Fibroblast of skin of scalp (primary cell): ENCODE results near the gene AZU1.
"Not testable (repeated sequence)": the region's sequence is repeated elsewhere in the genome, so short reads cannot be mapped to it uniquely, and the experiment has no call there.

Source experiments
- DNase-seq: peaks from one replicate; pipeline ENCODE4 v3.0.0-alpha.2; 2013

The AZU1 gene

DNA sequence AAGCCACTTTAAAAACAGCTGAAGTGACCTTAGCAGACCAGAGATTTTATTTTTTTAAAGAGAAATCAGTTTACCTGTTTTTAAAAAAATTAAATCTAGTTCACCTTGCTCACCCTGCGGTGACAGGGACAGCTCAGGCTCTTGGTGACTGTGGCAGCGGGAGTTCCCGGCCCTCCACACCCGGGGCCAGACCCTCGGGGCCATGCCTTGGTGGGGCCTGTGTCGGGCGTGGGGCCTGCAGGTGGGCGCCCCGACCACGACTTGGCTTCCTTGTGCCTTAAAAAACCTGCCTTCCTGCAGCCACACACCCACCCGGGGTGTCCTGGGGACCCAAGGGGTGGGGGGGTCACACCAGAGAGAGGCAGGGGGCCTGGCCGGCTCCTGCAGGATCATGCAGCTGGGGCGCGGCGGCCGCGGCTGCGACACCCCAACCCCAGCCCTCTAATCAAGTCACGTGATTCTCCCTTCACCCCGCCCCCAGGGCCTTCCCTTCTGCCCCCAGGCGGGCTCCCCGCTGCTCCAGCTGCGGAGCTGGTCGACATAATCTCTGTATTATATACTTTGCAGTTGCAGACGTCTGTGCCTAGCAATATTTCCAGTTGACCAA is 16.7 kb upstream of the AZU1 start:
- DNase-seq, result no peak

DNA sequence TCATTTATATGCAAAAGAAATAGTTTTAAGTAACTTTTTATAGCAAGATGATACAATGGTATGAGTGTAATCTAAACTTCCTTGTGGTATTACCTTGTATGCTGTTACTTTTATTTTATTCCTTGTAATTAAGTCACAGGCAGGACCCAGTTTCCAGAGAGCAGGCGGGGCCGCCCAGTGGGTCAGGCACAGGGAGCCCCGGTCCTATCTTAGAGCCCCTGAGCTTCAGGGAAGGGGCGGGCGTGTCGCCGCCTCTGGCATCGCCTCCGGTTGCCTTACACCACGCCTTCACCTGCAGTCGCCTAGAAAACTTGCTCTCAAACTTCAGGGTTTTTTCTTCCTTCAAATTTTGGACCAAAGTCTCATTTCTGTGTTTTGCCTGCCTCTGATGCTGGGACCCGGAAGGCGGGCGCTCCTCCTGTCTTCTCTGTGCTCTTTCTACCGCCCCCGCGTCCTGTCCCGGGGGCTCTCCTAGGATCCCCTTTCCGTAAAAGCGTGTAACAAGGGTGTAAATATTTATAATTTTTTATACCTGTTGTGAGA is 16.1 kb upstream of the AZU1 start:
- DNase-seq, result no peak

DNA sequence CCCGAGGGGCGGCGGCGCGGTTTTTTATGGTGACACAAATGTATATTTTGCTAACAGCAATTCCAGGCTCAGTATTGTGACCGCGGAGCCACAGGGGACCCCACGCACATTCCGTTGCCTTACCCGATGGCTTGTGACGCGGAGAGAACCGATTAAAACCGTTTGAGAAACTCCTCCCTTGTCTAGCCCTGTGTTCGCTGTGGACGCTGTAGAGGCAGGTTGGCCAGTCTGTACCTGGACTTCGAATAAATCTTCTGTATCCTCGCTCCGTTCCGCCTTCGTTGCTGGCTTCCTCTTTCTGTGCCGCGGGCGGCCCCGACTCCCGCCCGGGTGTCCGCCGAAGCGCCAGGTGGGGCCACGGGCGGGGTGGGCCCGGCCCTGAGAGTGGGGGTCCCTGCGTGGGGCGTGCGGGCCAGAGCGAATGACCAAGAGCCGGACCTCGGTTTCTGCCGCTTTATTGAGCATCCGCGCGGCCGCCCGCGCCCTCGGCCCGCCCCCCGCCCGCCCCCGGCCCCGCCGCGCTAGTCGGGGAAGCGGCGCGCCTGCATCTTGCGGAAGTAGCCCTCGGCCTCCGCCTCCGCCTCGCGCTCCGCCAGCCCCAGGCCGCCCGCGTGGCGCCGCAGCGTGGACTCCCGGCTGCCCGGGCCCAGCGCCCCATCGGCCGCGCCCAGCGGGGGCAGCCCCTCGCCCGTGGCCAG is 15.4 kb upstream of the AZU1 start:
- DNase-seq, result no peak

- no peak for DNase-seq
Observed at GRCh38 chr19:812747-813218, 14.9 kb upstream of the AZU1 start.

DNA sequence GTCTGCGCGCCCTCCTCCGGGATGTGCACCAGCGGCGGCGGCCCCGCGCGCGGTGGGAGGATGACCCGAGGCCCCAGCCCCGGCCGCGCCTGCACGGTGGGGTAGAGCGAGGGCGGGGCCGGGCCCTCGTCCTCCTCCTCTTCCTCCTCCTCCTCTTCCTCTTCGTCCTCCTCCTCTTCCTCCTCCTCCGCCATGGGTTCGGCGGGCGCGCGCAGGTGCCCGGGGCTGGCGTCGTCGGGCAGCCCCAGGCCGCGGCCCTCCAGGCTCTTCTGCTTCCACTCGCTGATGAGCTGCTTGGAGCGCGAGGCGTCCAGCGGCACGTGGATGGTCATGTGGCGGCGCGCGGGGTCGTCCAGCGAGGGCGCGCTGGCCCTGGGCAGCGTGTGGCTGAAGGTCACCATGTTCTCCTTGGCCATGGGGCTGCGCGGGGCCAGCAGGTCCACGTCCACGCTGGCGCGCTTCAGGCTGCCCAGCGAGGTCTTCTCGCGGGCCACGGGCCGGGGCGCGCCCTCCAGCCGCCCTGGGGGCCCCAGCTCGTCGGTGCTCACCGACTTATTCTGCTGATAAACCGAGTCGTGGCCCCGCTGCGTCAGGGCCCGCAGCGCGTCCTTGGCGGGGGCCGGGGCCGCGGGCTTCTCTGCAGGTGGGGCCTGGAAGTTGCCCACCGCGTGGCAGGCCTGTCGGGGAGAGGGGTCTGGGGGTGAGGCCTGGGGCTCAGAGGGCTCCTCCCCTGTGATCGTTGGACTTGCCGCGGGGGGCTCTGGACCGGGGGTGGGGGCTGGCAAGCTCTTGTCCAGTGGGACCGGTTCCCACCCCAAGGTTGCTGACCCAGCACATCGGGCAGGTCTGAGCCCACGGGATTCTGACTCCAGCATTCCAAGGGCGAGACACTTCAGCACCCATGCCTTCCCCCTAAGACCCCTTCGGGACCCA is 14.2 kb upstream of the AZU1 start:
- DNase-seq, result no peak

GRCh38 chr19:814152-815078 is 13.2 kb upstream of the AZU1 start:
- DNase-seq, result no peak

GRCh38 chr19:815079-815774 is 12.4 kb upstream of the AZU1 start:
- DNase-seq, result no peak

DNA sequence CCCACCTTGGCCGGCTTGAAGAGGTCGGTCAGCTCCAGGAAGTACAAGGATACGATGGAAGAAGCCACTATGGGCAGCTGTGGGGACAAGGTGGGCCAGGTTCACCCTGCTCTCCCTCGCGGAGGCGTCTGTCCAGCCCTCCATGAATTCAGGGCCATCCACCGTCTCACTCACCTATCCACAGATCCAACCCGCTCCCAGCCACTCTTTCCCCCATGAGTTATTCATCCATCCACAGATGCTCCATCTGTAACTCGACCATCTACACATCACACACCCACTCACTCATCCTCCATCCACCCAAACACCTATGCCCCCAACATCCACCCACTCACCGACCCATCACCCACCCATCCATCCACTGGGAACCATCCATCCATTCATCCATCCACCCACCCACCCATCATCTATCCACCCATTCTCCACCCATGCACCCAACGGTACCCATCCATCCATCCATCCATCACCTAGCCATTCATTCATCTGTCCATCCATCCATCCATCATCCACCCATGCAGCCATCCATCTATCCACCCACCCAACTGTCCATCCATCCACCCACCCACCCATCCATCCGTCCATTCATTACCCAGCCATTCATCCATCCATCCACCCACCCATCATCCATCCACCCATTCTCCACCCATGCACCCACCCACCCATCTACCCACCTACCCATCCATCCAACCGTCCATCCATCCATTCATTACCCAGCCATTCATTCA is 11.7 kb upstream of the AZU1 start:
- no peak for DNase-seq

- no peak for DNase-seq
Observed at GRCh38 chr19:816500-816857, 11.2 kb upstream of the AZU1 start.

GRCh38 chr19:820212-820611 is 7.4 kb upstream of the AZU1 start:
- not testable (repeated sequence) for DNase-seq

- DNase-seq, result no peak
Observed at GRCh38 chr19:821231-821824, 6.3 kb upstream of the AZU1 start.

DNA sequence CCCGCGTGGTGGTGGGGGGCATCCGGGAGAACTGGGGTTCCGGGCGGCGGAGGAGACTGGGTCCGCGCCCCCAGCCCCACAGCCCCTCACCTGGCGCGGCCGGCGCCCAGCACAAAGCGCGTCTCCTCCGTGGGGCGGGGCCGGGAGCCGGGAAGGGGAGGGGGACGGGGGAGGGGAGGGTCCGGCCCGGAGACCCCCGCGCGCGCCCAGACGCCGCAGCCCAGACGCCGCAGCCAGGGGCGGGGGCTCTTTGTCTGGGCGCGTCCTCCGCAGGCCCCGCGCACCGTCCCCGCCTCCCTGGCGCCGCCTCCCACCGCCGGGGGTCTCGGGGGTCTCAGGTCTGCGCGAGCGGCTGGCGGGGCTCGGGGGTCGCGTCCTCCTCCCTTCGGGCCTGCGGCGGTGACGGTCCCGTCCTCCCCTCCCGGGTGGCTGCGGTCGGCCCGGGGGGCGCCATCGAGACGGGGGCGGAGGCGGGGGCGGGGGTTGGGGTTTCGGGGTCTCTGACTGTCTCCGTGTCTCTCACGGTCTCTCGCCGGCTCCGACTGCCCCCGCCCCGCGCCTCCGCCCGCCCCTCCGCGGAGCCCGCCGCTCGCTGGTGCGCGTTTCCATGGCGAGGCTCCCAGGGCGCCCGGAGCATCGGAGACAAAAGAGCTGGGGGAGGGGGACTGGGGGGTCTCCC is 5.7 kb upstream of the AZU1 start, which contains the start of gene PLPPR3:
PLPPR3 (minus strand) TSS at position 131 of the 679 bp plus-strand sequence. CDS start 396 bp downstream, outside the sequence.
- DNase-seq, result no peak

DNA sequence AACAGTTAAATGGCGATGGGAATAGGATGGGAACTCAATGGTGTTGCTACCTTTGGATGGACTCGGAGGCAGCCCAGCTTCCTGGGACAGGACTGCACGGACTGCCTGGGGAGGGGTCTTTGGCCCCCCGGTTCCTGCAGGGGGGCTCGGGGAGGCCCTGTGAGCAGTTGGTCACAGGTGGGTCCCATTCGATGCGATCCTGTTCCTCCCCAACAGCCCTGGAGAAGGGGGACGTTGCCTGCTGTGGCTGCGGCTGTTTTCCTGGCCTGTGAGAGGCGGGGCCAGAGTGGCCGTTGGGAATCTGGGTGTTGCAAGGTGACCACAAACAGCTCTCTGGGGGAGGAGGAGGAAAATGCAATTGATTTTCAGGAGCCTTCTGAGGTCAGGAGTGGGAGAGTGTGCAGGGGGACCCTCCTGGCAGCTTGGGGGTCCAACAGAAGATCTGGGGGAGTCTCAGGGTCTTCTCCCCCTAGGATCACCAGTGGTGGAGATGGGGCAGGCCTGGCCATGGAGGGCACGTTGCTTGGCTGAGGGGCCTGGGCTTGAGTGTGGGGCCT is 4.0 kb upstream of the AZU1 start:
- DNase-seq, result no peak

DNA sequence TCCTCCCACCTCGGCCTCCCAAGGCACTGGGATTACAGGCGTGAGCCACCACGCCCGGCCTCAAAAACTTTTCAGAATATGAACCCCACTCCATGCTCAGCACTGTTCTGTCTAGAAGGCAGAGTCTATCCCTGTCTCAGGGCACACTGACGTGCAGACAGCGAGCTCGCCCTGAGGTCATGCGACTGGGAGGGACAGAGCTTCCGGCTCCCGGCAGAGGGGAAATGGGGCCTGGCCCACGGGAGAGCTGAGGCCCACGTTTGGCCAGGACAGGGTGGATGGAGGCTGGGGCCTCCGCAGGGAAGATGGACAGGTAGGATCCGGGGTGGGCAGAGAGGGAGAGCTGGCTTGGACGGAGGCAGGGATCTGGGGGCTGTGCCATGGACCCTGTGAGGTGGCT is 2.8 kb upstream of the AZU1 start:
- DNase-seq, result no peak

GRCh38 chr19:825897-826644 is 1.6 kb upstream of the AZU1 start:
- DNase-seq, result no peak

- DNase-seq, result no peak
Observed at GRCh38 chr19:827314-827709, 325 bp upstream of the AZU1 start.

- DNase-seq, result no peak
Observed at GRCh38 chr19:829129-829758, 1.6 kb downstream of the AZU1 start.
